NCI-H2227 (cell line): ENCODE data around the gene MAP3K13.
A peak's percentile ranks its signal among the peaks of the same experiment; 100 is the strongest.

Source experiments
- DNase-seq: peaks from one replicate; lab custom pipeline; 2025; ENCODE audit not compliant: unreplicated experiment; lab: John Stamatoyannopoulos, UW

The MAP3K13 gene

DNA sequence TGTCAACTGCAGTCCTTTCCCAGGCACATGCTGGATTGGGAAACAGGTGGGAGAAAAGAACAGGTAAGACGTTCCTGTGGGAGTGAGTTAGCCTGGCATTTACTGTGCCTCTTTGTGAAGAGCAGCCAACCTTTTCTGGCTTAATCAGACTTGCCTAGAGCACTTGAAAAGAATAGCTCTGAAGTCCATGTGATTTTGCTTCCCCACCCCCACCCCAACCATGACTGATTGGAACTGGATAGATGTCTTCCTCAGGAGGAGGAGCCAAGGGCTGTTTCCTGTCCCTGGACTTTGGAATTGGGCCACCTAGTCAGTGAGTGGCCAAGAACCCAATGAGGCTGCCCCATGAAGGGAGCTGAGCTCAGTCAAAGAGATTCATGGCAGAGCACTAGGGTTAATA is 140.6 kb downstream of the MAP3K13 start:
- DNase-seq: no peak

DNA sequence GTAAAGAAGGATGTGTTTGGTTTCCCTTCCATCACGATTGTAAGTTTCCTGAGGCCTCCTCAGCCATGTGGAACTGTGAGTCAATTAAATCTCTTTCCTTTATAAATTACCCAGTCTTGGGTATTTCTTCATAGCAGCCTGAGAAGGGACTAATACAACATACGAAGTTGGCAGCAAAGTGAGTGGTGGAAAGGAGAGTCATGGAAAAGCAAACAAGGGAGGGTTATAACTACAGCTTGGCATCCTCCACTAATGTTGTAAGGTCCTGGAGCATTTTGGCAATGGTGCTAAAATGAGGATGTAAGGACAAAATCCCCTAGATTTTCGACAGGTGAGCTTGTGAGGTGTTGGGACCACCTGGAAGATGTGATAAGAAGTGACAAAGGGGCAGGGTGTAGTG is 141.7 kb downstream of the MAP3K13 start:
- no peak for DNase-seq

DNA sequence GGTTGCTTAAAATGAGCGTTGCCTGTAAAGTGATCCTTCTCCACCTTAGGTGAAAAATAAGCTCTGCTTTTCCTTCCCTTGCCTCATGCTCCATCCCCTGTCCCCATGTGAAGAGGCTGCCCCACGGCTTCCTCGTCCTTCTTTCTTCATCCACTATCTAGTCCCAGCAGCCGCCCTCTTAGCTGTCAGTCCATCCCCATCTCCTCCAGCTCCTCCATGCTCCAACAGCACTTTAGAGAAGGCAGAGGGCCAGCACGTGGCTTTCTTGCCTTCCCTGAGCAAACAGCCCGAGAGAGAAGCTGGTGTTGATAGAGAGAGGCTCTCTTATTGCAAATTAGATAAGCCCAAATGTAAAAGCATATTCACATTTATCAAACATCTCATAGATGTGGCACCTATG is 144.9 kb downstream of the MAP3K13 start:
- DNase-seq: no peak

DNA sequence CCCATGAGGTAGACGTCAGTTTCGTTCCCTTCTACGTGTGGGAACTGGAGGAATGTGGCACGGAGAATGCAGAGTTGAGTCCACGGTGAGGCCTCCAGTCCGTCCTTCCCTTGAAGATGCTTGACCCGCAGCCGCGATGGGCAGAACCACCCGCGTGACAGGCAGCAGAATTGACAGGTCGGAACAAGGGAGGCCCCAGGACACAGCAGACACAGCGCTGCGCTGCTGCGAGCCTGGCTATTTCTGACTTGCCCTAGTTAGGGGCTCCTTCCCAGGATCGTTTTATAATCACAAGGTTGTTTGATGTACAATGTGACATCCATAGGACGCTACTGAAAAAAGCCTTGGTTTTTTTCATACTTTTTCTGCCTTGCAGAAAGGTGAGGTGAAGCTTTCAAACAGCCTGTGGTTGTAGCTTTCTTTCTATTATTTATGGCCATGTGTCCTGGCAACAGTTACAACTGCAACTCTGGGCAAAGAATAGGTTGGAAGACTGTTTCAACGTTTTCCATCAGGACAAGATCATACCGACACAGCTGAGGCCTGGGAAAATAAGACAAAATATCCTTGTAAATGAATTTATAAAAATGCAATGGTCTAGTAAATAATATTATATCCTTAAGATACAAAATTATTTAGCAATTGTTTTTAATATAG is 145.5 kb downstream of the MAP3K13 start:
- peak; percentile 16 for DNase-seq

DNA sequence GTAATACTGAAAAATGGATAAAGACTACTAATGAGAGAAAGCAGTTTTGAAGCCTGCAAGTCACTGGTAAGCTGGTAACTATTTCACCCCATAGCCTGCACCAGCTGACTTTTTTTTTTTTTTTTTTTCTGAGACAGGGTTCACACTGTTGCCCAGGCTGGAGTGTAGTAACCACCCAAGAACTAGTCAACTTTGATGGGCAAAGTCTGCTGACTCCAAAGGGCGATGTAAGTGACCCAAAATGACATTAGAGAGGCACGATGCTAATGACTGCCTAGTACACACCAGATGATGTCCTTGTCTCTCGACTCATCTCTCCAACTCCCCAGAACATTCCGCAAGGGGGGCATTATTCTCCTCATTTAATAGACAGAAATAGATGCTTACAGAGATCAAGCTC is 148.8 kb downstream of the MAP3K13 start:
- no peak for DNase-seq

DNA sequence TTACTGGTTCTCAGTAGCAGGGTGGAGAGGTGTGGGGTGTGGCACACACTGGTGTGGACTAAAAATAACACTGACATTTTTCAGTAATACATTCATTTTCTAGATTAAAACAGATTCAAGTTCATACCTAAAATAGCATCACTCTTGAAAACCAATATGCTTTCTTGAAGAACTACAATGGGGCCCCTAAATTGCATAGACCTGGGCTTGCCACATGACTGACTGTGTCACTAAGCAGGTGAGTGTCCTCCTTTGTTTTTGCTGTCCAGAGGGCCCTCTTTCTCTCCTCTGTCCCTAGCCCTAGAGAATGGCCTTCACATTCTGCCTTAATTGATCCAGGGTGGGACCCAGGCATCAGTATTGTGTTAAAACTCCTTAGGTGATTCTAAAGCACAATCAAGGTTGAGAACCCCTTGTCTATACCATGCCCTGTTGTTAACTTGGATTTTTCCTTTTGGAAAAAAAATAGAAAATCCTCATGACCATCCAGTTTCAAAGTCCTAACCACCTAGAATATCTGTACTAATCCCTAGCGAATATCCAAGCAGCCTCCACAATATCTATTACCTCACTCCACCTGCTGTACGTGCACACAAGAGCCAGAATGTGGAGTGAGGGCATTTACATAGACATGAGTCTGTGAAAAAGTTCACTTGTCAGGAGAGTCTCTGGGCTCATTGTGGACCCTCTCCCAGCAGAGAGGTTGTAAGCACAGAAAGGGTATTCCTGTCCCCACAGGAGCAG is 154.6 kb downstream of the MAP3K13 start:
- no peak for DNase-seq

DNA sequence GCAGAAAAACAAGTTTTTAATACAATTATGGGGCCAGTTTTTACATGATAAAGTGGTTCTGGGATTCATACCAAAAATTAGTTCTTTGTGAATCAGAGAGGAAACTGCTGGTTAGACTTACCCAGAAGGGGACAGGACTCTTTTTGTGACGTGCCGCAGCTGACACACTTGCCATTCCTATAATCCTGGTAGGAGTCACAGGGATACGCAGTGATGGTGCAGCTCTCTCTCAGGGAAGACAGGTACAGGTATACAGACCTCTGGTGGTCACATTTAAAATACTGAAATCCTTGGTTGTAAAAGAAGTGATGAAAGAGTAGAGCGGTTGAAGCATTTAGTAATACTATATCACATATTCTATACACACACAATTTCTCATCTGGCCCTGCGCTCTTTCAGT is 156.1 kb downstream of the MAP3K13 start:
- no peak for DNase-seq

DNA sequence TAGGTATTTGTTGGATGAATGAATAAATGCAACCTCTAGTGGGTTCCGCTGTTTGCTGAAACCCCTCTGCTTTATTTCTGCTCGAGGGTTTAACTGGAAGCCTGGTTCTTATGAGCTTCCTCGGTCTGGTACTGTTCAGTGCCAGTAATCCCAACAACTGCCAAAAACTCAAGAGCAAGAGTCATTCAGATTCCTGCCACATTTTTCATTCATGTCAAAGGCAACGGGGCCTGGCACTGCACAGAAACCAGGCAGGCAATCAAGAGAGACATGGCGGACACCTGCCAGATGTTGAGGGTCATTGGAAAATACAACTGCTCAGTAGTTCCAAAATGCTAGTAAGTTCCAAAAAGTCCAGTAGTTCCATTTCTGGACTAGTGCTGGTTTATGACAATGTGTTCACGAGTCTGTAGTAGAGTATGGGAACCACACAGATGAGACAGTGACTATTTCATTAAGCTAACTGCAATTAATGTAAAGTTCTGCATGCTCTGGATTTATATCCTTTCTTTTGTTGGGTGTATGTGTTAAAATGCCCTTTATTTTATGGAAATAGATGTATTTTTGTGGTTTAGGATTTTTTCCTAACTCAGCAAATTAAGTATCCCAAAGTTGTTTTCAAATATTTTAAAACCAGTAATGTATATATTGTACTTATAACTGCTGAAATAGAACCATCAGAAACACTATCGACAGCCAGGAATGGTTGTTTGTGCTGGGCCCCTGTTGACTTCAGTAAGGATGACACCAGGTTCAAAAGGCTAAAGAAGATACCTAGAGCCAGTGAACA is 158.6 kb downstream of the MAP3K13 start:
- DNase-seq: no peak

DNA sequence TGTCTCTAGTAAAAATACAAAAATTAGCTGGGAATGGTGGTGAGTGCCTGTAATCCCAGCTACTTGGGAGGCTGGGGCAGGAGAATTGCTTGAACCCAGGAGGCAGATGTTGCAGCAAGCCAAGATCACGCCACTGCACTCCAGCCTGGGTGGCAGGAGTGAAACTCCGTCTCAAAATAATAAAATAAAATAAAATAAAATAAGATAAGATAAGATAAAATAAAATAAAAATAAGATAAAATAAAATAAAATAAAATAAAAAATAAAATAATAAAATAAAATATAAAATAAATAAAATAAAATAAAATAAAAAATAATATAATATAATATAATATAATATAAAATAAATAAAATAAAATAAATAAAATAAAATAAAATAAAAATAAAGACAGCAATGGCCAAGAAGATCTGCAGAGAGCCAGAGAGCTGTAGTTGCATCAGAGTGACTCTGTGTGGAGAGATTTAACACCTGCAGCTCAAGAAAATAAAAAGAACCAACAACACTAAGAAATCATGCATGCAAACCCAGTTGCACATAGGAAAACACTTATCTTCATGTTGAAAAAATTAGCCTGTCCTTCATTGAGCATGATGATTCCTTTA is 163.5 kb downstream of the MAP3K13 start:
- DNase-seq: no peak

DNA sequence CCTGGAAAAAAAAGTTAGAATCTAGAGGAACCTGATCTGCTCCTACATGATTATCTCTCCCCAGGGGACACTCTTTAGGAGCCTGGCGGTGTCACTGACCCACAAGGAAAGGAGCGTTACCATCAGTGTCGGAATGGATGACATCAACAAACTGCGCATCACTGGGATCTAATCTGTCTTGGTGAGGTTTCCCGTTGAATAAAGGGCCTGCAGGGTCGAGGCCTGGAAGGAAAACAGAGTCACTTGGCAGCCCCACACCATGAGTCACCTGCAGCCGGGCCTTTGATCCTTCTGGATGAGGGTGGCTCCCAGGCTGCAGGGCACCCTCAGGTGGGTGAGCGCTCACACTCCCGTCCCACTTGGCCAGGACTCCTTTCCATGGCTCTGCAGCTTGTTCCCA is 164.4 kb downstream of the MAP3K13 start:
- DNase-seq: no peak

DNA sequence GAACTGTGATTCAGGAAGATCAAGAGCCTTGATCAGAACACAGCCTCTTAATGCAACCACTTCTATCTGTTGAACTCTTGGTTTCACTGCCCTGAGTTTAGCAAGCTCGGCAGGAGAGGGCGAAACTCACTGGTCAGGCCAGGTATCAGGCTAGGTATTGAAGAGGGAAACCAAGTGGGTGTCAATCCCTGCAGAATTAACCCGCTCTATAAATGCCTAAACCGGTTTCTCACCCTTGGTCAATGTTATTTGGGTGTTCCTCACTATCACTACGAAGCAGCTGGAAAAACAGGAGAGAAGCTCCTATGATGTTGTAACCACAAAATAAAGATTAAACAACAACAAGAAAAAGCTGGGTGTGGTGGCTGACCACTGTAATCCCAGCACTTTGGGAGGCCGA is 165.6 kb downstream of the MAP3K13 start:
- DNase-seq: no peak

DNA sequence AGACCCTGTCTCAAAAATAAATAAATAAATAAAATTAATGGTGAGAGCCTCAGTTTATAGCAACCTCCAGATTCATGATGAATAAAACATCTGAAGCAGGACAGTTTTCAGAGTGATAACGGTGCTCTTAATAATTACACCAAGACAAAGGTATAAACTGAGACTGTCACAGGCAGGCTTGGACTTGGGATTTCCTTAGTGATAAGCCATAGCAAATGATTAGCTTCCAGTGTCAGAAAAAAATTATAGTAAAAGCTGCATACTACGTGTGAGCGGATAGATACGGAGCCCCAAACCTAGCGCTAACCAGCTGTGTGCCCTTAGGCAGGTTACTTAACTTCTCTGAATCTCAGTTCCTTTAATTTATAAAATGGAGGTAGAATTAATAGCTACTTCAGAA is 167.9 kb downstream of the MAP3K13 start:
- DNase-seq: no peak

DNA sequence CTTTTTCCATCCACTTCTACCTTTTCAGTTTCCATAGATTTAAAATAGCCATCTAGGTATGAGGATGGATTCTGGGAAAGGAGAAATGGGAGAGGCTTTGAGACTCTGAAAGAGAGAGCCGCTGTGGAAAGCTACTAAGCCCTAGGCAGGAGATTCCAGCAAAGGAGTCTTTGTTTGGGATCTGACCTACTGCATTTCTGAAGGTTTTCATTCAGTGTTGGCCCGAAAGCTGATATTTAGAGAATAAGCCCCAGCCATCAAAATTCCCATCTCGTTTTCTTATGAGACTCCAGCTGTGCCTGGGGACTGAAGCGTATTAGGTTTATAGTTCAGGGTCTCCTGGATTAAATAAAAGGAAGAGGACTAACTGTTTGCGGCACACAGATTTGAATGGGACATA is 170.0 kb downstream of the MAP3K13 start:
- DNase-seq: no peak

DNA sequence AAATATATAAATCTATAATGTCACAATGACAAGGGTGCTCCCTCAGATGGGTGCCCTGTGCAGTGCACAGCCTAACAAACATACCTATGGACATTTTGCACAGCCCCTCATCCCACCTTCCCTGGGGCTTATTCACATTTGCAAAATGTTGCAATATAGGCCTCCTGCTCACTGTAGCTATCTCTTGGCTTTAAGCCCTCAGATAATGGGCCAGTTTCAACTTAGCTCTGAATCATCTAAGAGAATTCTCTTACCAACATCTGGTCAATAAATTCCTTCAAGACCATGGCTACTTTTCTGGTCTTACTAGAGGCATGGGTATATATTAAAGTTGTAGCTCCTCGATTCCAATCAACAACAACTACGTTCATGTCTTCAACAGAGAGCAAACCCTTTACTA is 171.6 kb downstream of the MAP3K13 start:
- no peak for DNase-seq

DNA sequence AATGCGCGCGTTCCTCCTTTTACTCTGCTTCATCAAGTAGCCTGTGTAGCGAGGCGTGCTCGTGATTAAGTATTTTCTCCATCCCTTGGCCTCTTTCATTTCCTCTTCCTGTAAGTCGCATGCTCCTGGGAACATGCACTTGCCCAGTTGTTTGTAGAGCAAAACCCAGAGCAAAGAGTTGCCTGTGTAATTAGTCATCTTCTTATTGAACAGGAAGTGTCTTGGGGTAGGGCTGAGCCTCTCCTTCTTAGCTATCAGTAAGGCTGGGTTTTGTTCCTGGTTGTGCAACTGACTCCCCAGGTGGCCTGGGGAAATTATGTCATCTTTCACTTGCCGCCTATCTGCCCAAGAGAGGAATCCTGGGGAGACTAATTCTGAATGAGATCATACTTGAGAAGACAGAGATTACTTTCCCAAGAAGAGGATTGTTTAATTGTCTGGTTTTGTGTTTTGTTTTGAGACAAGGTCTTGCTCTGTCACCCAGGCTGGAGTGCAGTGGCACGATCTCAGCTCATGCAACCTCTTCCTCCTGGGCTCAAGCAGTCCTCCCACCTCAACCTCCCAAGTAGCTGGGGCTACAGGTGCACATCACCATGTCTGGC is 174.5 kb downstream of the MAP3K13 start:
- no peak for DNase-seq
